Measurements from ENCODE around the gene TMEM200A.

The TMEM200A gene

DNA sequence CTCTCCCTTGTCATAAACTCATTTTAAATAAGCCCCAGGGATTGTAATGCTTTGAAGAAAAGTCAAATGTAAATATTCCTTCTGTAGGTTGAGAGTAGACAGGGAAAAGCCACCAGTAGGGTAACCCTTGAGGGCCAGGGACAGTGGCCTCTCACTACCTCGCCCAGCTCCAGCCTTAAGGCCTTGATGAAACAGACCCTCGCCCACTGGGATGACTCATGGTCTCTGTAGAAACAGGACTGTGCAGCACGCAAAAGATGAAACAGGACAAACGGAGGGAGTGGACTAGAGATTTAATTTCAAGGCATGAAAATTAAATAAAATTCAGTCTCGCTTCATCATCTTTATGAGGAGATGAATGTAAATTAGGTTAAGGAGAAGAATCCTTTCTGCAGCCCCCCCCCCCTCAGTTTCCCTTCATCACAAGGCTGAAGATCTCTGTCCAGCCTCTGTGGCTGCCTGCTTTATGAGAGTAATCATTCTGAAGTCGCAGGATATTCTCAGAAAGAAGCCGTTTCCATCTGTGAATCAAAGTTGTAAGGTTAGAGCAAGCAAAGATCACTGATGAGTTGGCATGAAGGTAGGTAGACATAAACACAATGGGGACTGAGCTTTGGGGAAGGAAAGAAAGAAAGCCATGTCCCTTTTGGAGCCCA lies 60.4 kb downstream of the TMEM200A start:
- DNase-seq, result no peak

DNA sequence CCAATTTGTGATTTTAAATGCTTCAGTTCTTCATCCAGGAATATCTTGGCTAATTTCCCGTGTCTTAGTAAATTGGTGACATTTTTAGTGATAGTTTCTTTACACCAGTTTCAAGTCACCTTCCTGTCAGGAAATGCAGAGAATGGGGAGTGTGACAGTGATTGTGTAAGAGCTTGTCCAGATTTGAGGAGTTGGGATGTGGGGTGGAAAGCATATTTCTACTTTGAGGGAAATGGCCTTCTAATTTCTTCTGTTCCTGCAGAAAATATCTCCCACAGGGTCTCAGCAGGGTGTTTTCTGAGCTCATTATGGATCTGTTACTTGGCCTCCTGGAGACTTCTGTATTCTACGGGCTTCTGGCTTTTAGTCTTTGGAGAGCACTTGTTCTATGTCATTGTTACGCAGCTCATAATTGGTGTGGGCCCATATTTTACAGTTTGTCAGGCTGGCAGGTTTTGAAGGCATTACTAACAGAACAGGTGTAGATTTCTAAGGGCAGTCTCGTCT lies 65.6 kb downstream of the TMEM200A start:
- DNase-seq, result no peak

DNA sequence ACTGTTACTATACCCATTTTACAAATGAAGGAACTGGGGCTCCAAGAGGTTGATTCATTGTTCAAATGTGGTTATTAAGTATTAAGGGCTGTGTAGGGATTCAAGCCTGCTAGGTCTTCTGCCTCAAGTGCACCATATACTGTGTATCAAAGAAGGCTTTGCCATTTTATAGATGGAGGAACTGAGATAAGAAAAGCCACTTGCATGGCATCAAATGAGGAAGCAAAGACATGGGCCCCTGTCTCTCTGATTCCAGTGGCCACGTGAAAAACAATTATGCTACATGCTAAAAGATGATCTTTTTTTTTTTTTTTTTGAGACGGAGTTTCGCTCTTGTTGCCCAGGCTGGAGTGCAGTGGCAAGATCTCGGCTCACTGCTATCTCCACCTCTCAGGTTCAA lies 67.0 kb downstream of the TMEM200A start:
- DNase-seq, result no peak

DNA sequence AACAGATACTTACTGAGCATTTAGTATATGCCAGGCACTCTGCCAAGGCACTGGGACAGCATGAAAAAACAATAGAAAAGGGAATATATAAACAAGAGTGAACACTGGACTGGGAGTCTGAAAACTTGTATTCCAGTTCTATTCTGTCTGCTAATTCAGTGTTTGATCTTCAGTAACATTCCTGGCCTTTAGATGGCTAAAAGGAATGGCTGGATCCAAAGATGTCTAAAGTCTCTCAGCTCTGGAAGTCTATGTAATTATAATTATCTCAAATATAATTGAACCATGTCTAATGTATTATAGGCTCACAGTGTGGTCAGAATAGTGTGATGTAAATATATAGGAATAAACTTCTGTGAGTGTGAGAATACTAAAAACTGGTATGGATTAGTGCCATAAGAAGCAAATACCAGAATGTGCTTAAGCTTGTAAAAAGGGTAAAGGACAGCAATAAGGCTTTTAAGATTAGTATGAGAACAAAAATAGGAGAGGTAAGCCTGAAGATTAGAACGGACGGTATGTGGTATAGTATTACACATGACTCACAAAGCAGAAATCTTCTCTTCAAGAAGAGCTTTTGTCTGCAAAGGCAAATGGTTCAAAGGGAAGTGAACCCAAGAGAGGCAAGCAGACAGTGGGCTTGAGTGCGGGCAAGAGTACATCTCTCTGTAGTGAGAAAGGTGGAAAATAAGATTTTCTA lies 68.5 kb downstream of the TMEM200A start:
- DNase-seq, result no peak

- no peak for DNase-seq
These were observed 69.4 kb downstream of the TMEM200A start for GRCh38 chr6:130435181-130435580.

- no peak for DNase-seq
These were observed 72.1 kb downstream of the TMEM200A start for GRCh38 chr6:130437961-130438360.

DNA sequence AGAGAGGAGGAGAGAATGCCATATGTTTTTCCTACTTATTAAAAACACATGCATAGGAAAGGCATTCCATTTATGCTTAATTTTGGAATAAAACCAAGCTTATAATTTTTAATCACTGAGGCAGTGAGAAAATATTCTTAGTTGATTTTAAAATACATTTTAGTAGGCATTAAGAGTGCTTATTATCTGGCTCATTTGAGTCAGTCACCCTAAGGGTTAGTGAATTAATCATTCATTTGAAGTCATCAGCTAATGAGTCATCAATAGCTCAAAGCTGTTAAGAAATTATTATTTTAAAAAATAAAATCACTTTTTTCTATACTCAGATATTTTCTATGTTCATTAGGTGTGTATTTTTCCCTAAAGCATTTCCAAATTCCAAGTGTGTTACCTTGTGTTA lies 81.6 kb downstream of the TMEM200A start:
- DNase-seq, result no peak

GRCh38 chr6:130452336-130452735 lies 86.5 kb downstream of the TMEM200A start:
- DNase-seq, result no peak

- DNase-seq, result no peak
These were observed 87.4 kb downstream of the TMEM200A start for GRCh38 chr6:130453230-130453629.

DNA sequence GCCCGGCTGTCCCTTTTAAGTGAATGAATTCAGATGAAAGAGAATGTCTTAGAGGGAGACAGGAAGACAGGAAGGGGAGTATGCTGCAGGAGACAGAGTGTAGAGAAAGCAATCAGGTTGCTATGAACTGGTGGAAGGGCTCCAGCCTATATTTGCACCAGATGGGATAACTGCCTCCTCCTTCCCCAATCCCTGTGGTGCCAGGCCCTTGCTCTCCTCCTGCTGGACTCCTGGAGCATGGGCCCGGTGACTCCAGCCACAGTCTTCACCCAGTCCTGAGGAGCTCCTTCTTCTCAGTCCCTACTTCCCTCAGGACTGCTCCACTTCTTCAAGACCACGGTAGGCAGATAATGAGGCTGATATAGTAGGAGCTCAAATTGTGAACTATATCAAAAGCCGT lies 91.8 kb downstream of the TMEM200A start:
- DNase-seq, result no peak

GRCh38 chr6:130459316-130459715 lies 93.5 kb downstream of the TMEM200A start:
- no peak for DNase-seq

- DNase-seq, result no peak
These were observed 95.1 kb downstream of the TMEM200A start for GRCh38 chr6:130460934-130461333.

DNA sequence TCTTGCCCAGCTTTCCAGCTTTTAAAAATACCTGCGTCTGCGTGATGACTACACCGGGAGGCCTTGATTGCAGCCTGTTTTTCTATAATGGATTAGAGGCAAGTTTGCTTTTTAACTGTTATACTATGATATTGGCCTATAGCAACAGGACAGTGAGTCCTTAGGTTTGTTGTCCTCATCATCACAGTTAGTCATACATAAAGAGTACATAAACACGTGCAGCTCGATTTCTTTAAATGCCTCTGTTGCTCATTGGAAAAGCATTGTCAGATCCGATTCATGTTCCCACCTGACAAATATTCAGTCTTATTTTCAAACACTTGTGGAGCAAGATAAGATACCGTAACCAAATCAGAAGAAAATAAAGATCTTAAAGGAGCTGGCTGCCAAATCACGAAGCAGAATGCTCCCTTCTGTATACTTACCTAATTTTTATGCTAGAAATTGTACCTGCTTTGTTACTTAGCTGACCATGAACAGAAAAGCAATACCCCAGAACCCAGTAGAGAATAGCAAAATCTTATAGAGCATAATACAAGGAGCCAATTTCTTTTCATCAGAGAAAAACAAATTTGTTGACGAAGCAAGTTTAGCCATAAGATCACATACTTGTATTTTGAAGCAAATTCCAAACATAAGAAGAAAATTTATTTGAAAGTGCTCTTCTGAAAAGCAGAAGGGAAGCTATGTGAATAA lies 100.4 kb downstream of the TMEM200A start:
- no peak for DNase-seq

DNA sequence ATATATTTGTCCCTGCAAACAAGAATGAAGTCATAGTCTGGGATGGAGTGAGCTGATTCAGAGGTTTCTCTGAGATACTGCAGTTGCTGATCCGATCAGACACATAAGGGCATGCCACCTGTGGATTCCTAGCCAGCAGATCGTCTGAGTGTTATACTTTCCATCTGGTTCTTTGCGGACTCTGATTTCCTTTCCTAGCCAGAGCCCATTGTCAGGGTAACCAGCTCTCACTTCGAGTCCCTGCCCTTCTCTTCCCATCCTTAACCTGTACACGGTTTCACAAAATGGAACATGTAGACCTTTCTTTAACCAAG lies 100.9 kb downstream of the TMEM200A start:
- no peak for DNase-seq

DNA sequence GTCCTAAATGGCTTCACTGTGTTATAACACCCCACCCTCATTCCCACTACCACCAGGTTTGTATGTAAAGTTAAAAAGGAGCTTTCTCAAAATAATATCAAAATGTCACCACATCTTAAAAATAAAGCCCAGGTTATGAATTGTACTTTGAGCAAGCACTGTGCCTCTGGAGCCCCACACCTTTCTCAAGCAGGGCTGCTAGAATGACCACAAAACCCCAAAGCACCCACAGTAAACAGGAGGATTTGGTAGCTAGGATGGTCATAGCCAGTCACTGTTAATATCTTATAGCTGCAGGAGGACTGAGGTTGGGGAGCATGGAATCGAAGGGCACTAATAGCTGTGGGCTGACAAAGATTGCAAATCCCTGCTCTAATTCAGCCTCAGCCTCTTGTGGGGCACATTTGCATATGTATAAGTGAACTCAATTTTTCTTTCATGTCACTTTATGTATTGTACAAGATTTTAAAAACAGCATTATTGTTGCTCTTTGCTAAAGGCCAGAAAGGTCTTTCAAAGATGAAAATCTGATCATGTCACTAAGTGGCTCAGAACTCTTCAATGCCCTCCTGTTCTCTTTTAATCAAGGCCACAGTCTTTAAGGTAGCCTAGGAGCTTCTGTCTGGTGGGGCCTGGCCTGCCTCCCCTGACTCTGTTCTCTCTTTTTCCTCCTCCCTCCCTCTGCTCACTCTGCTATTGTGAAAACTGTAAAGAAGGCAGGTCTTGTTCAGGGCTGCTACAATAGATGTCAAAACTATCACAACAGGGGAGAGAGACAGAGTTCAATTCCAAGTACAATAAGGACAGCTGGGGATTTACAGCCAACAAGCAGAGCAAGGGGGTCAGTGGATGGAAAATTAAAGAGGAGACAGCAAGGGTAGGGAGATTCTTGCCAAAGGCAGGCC lies 101.6 kb downstream of the TMEM200A start:
- no peak for DNase-seq

GRCh38 chr6:130470766-130471165 lies 104.9 kb downstream of the TMEM200A start:
- DNase-seq, result no peak

DNA sequence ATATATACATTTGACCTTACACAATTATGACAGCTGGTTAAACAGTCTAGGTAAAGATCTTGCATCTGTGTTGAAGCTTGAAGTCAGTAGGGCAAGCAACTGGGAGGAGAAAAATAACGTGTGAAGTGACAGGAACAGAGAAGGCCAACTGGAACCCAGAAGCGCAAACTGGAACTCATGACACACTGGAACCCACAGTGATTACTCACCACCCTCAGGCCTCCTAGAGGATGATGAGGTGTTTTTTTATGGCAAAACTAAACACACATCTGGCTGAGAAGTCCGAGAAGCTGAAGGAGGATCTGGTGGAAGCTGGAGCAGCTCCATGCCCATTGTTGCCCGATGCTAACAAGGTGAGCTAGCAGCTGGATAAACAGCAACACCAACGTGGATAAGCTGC lies 108.1 kb downstream of the TMEM200A start:
- no peak for DNase-seq

- DNase-seq, result no peak
These were observed 117.0 kb downstream of the TMEM200A start for GRCh38 chr6:130482645-130483390.

DNA sequence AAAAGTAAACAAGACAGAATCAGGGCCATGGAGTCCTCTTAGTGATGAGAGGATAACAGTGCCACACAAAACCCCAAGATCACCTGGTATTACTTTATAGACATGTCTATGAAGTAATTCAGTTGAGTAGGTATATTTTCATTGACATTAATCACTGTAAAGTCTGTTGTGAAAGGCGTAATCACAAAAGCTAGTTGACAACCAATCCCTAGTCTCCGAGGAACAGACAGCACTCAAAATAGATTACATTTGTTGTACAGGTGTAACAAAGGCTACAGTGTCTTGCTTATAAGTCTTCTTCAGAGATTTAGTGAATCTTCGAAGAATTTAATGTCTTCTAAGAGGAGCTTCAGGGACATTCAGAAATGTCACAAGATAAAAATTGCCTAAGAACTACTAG lies 120.1 kb downstream of the TMEM200A start:
- no peak for DNase-seq

- no peak for DNase-seq
These were observed 120.6 kb downstream of the TMEM200A start for GRCh38 chr6:130486417-130486816.

- no peak for DNase-seq
These were observed 123.7 kb downstream of the TMEM200A start for GRCh38 chr6:130489514-130489913.

Data from NCI-H2107 (cell line).